Memory B cell (primary cell): ENCODE results near the gene ADGRL2.
"Not testable (repeated sequence)": the region's sequence is repeated elsewhere in the genome, so short reads cannot be mapped to it uniquely, and the experiment has no call there.

Experiments
- ATAC-seq: fragments of 150-1000 bp; cut with Tn5 transposase; 2 replicates; pipeline ENCODE4 v1.10.0; 2021; ENCODE audit warnings: low read depth, mild to moderate bottlenecking, moderate library complexity
- DNase-seq, 2 donors: peaks; one replicate each; pipeline ENCODE4 v3.0.0; 2022; ENCODE audit warnings: low spot score in 2 of 2
- H3K27ac Mint-ChIP-seq: one replicate; pipeline ENCODE4 v1.8.0; 2022; ENCODE audit warnings: mild to moderate bottlenecking, moderate library complexity, mixed read lengths
- H3K27me3 Mint-ChIP-seq: one replicate; pipeline ENCODE4 v1.8.0; 2022; ENCODE audit warnings: mixed read lengths
- H3K36me3 Mint-ChIP-seq: one replicate; pipeline ENCODE4 v1.8.0; 2022; ENCODE audit warnings: mild to moderate bottlenecking, mixed read lengths
- H3K4me1 Mint-ChIP-seq: one replicate; pipeline ENCODE4 v1.8.0; 2022; ENCODE audit warnings: mixed read lengths
- H3K4me3 Mint-ChIP-seq: one replicate; pipeline ENCODE4 v1.8.0; 2022; ENCODE audit warnings: mild to moderate bottlenecking, moderate library complexity, mixed read lengths
- H3K9me3 Mint-ChIP-seq: one replicate; pipeline ENCODE4 v1.8.0; 2022; ENCODE audit warnings: mixed read lengths

Gene ADGRL2

GRCh38 chr1:81878538-81878937, 77.8 kb downstream of the ADGRL2 start:
- ATAC-seq (no peak), DNase-seq (no peak)
- no peak overlapping the region for H3K27ac Mint-ChIP-seq
- H3K27me3 Mint-ChIP-seq = no peaks in the 10 kb centered on the region
- no peak overlapping the region for H3K4me3 Mint-ChIP-seq
- H3K36me3 Mint-ChIP-seq = no peaks in the 10 kb centered on the region
- no peaks in the 10 kb centered on the region for H3K4me1 Mint-ChIP-seq
- no peaks in the 10 kb centered on the region for H3K9me3 Mint-ChIP-seq

DNA sequence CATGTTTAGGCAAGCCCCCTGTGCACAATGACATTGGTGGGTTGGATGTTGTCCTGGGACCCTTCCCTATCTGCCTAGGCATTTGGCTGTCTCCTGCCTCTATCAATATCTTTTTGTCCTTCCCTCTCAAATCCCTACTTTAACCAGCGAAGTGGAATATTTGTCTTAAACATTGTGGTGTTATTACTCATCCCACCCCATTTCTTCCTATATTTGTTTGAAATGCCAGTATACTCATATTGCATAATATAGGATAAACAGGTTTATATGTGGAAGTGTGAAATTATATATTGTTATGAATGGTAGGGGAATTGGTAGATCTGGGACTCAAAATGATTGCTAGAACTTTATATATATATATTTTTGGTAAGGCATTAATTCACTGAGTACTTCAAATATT, 80.0 kb downstream of the ADGRL2 start:
- no peaks in the 10 kb centered on the region for H3K4me1 Mint-ChIP-seq
- no peak overlapping the region for H3K4me3 Mint-ChIP-seq
- no peak for ATAC-seq
- no peaks in the 10 kb centered on the region for H3K27me3 Mint-ChIP-seq
- H3K9me3 Mint-ChIP-seq = no peaks in the 10 kb centered on the region
- no peaks in the 10 kb centered on the region for H3K36me3 Mint-ChIP-seq
- no peak overlapping the region for H3K27ac Mint-ChIP-seq
- DNase-seq = no peak

- Mint-ChIP-seq H3K4me1 (no peaks in the 10 kb centered on the region), H3K36me3 (no peaks in the 10 kb centered on the region), H3K4me3 (no peak overlapping the region), H3K27me3 (no peaks in the 10 kb centered on the region), H3K9me3 (no peaks in the 10 kb centered on the region), H3K27ac (no peak overlapping the region)
- no peak for ATAC-seq
- DNase-seq = no peak
These were observed 84.6 kb downstream of the ADGRL2 start for GRCh38 chr1:81885291-81885690.

DNA sequence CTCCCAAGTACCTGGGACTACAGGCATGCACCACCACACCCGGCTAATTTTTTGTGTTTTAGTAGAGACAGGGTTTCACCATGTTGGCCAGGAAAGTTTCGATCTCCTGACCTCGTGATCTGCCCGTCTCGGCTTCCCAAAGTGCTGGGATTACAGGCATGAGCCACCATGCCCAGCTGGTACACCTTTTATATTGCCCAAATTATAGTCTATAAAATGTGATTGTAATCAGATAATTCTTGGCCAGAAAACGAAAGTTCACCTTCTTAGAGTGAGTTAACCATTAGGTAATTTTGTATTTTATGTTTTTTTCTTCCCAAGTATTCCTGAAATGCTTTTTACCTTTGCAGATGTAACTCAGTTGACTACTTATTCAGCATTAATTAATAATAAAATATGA, 85.6 kb downstream of the ADGRL2 start:
- not testable (repeated sequence) for H3K4me3 Mint-ChIP-seq, ATAC-seq, H3K4me1 Mint-ChIP-seq, H3K36me3 Mint-ChIP-seq, H3K27me3 Mint-ChIP-seq, H3K9me3 Mint-ChIP-seq, DNase-seq, H3K27ac Mint-ChIP-seq

DNA sequence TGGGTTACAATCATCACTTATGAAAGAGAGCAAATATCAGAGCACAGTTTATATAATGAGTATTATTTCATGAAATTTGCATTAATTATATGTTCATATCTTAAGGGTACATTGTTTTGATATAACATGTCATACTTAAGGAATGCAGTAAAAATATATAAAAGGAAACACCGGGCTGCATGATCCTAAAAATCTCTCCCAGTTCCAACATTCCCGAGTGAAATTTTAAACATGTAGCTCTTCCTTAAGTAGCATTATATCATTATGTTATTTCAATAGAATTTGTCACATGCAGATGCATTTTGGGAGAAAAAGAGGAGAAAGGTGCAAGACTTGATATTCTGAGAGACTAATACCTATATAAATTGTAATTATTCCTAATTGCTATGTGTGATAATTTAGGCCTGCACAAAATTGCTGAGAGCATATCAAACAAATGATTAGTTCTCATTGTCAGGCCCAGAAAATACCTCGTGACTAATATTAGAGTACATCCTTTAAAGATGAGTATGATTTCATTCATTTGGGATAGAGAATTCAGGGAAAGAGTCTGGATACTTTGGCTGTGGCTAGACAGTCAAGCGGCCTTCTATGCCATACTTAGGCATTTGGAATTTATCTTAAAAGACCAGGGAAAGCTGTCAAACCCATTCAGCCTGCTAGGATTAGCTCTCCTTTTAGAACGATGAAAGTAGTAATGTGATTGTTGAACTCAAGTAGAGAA, 86.8 kb downstream of the ADGRL2 start:
- Mint-ChIP-seq H3K9me3 (no peaks in the 10 kb centered on the region), H3K27ac (no peak overlapping the region), H3K36me3 (no peaks in the 10 kb centered on the region), H3K4me3 (no peak overlapping the region), H3K4me1 (no peaks in the 10 kb centered on the region), H3K27me3 (no peaks in the 10 kb centered on the region)
- ATAC-seq = no peak
- no peak for DNase-seq

DNA sequence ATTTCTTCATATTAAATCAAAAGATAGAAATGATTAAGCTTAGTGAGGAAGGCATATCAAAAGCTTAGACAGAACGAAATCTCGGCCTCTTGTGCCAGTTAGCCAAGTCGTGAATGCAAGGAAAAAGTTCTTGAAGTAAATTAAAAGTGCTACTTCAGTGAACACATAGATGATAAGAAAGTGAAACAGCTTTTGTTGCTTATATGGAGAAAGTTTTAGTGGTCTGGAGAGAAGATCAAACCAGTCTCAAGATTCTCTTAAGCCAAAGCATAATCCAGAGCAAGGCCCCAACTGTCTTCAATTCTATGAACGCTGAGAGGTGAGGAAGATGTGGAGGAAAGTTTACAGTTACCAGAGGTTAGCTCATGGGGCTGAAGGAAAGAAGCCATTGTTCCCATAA, 88.4 kb downstream of the ADGRL2 start:
- H3K36me3 Mint-ChIP-seq = no peaks in the 10 kb centered on the region
- H3K27me3 Mint-ChIP-seq = no peaks in the 10 kb centered on the region
- ATAC-seq = no peak
- no peaks in the 10 kb centered on the region for H3K4me1 Mint-ChIP-seq
- no peak overlapping the region for H3K27ac Mint-ChIP-seq
- no peak for DNase-seq
- no peak overlapping the region for H3K4me3 Mint-ChIP-seq
- H3K9me3 Mint-ChIP-seq = no peaks in the 10 kb centered on the region

- DNase-seq (no peak), ATAC-seq (no peak)
- H3K27ac Mint-ChIP-seq = no peak overlapping the region
- H3K36me3 Mint-ChIP-seq = no peaks in the 10 kb centered on the region
- no peaks in the 10 kb centered on the region for H3K27me3 Mint-ChIP-seq
- no peaks in the 10 kb centered on the region for H3K4me1 Mint-ChIP-seq
- H3K9me3 Mint-ChIP-seq = no peaks in the 10 kb centered on the region
- H3K4me3 Mint-ChIP-seq = no peak overlapping the region
These were observed 94.1 kb downstream of the ADGRL2 start for GRCh38 chr1:81894867-81895266.

DNA sequence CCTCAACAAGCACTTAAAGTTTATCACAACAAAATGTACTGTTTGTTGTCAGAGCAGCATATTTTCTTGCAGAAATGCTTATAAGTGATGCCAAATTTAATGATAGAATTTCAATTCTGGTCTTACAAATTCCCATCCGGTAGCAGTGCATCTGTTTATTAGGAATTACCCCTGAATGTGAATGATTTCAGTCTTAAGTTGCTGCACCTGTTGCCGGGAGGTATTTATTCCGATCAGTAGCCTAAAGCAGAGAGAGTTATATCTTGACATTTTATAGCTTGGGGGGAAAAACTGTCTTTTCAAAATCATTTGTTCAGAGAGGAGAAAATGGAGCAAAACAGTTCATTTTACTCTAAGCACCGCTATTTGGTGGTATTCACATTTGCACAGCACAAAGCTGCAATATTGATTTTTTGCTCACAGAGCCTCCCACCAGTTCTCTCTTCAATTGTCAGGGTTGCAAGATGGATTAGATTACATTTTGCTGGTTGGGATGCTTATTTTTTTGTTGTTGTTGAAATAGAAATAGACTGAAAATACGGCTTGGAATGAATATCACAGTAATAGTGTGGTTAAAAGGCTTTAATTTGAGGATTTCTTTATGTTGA, 98.6 kb downstream of the ADGRL2 start:
- DNase-seq = no peak
- H3K27me3 Mint-ChIP-seq = no peaks in the 10 kb centered on the region
- no peak overlapping the region for H3K4me3 Mint-ChIP-seq
- no peak for ATAC-seq
- no peaks in the 10 kb centered on the region for H3K36me3 Mint-ChIP-seq
- H3K9me3 Mint-ChIP-seq = no peaks in the 10 kb centered on the region
- H3K27ac Mint-ChIP-seq = no peak overlapping the region
- H3K4me1 Mint-ChIP-seq = no peaks in the 10 kb centered on the region

- ATAC-seq (no peak), DNase-seq (no peak)
- Mint-ChIP-seq H3K27me3 (no peaks in the 10 kb centered on the region), H3K9me3 (no peaks in the 10 kb centered on the region), H3K27ac (no peak overlapping the region), H3K4me1 (no peaks in the 10 kb centered on the region), H3K4me3 (no peak overlapping the region), H3K36me3 (no peaks in the 10 kb centered on the region)
These were observed 106.8 kb downstream of the ADGRL2 start for GRCh38 chr1:81907575-81907974.

DNA sequence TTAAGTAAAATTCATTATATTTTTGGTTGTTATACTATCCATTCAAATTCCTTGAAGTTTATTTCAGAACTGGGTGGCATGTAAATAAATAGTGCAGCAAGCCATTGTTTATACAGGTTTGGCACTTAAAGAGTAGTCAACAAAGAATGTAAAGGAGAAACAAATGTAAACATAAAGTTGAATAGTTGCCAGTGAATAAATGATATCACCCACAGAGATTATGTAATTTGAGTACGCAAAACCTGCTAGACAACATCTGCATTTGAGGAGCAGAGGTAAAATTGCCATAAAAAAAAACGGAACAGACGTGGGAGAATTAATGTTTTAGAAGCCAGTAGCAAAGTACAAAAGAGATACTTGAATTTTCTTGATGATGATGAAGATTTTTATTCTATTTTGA, 111.6 kb downstream of the ADGRL2 start:
- no peak overlapping the region for H3K4me3 Mint-ChIP-seq
- no peaks in the 10 kb centered on the region for H3K9me3 Mint-ChIP-seq
- ATAC-seq = no peak

DNA sequence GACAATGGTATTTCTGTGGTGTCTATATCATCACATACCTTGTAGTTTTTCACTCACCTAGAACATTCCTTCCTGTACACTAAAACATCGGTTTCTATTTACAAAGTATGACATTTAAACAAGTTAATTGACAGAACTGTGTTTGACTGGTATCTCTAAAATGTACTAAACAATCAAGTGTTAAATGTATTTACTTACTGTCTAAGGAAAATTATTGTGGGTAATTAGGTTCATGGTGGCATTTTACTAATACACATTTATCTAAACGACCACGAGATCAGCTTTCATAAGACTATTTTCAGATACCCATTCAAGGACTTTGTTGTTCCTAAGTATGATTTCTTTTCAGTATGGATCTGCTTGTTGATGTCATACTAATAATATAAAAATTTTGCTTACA, 115.2 kb downstream of the ADGRL2 start:
- no peaks in the 10 kb centered on the region for H3K9me3 Mint-ChIP-seq
- no peak for DNase-seq
- no peak overlapping the region for H3K4me3 Mint-ChIP-seq
- ATAC-seq = no peak
- no peaks in the 10 kb centered on the region for H3K4me1 Mint-ChIP-seq
- no peaks in the 10 kb centered on the region for H3K27me3 Mint-ChIP-seq
- H3K27ac Mint-ChIP-seq = no peak overlapping the region
- H3K36me3 Mint-ChIP-seq = no peaks in the 10 kb centered on the region

More for the DNA sequence above, 111.6 kb downstream of the ADGRL2 start:
- Mint-ChIP-seq H3K4me1 (no peaks in the 10 kb centered on the region), H3K36me3 (no peaks in the 10 kb centered on the region), H3K27me3 (no peaks in the 10 kb centered on the region), H3K27ac (no peak overlapping the region)
- no peak for DNase-seq

GRCh38 chr1:81920245-81920740, 119.6 kb downstream of the ADGRL2 start:
- Mint-ChIP-seq H3K9me3 (no peaks in the 10 kb centered on the region), H3K4me1 (no peaks in the 10 kb centered on the region), H3K27me3 (no peaks in the 10 kb centered on the region), H3K36me3 (no peaks in the 10 kb centered on the region), H3K27ac (no peak overlapping the region), H3K4me3 (no peak overlapping the region)
- DNase-seq (no peak), ATAC-seq (no peak)

DNA sequence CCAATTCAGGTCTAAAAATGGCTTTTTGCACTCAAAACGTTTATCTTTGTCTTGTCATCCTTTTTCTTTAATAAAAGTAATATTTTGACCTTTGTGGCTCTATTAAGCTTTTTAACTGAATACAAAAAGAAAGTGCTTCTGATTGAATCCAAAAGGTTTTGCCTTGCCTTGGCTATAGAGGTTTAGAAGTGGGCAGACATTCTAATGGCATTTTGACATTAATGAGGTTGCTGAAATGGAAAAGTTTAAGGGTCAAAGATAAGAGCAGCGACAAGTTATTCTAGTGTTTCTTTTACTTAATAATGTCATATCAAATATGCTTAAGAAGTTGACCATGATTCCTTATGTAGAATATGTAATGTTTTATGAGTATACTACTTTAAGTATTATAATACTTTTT, 120.2 kb downstream of the ADGRL2 start:
- Mint-ChIP-seq H3K27me3 (no peaks in the 10 kb centered on the region), H3K27ac (no peak overlapping the region), H3K4me1 (no peaks in the 10 kb centered on the region), H3K9me3 (no peaks in the 10 kb centered on the region), H3K4me3 (no peak overlapping the region), H3K36me3 (no peaks in the 10 kb centered on the region)
- no peak for DNase-seq
- no peak for ATAC-seq

- no peak overlapping the region for H3K4me3 Mint-ChIP-seq
- no peak for ATAC-seq
- H3K4me1 Mint-ChIP-seq = no peaks in the 10 kb centered on the region
- DNase-seq = no peak
- no peak overlapping the region for H3K27ac Mint-ChIP-seq
- no peaks in the 10 kb centered on the region for H3K36me3 Mint-ChIP-seq
- H3K27me3 Mint-ChIP-seq = no peaks in the 10 kb centered on the region
- no peaks in the 10 kb centered on the region for H3K9me3 Mint-ChIP-seq
These were observed 120.6 kb downstream of the ADGRL2 start for GRCh38 chr1:81921344-81921743.
